HG03159 (cell line): ENCODE measurements around the gene EFHC1.

ENCODE experiments used
- ATAC-seq: cut with Tn5 transposase; IDR thresholded peaks from one replicate; pipeline ENCODE4 v1.9.1; 2021; ENCODE audit warnings: mild to moderate bottlenecking, moderate library complexity; ENCODE audit not compliant: unreplicated experiment

The EFHC1 gene

GRCh38 chr6:52537001-52537753, 117.0 kb downstream of the EFHC1 start:
- ATAC-seq: peak; percentile 48

GRCh38 chr6:52538252-52538900, 118.2 kb downstream of the EFHC1 start:
- ATAC-seq: no peak

DNA sequence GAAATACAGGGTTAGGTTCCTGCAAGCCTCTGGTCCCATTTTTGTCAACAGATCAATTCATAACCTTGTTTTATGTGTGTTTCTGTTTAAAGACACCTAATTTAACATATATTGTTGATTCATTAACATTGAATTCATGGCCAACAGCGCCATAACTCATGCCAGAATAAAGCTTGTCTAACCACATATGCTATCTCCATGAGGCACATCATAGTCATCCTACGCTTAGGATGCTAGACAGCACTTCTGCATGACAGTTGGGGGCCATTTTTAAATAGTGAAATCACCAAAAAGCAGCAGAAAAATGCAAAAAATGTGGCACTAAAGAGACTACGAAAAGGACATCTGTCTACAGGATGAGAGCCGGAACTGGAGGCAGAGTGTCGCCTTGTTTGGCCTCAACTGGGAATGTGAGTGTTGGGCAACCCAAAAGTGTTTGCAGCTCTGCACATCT, 118.8 kb downstream of the EFHC1 start:
- no peak for ATAC-seq

GRCh38 chr6:52539607-52540006, 119.5 kb downstream of the EFHC1 start:
- ATAC-seq: no peak

DNA sequence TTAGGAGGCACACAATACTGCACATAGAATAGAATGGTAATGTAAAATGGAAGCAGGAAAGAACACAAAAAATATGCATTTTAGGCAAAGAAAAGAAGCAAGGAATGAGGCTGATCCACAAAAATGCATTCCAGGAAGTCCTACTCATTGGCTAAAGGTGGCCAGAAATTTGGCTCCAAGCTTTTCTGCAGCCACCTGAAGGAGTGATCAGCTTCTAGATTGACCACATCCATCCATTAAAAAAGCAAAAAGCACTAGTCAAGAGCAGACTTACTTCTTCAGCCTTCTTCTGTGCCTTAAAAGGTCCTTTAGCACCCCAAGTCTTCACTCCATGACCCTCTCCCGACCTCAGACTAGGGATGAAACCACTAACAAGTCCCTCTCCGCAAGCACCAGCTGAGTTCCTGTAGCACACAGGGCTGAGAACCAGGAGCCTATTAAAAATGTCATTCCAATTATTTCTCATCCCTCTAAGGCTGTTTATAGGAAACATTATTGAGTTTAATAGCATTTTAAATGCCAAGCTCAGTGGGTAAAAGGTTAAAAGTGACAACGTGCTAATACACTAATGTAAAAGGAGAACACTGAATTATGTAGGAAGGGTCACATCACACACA, 120.3 kb downstream of the EFHC1 start:
- no peak for ATAC-seq

- ATAC-seq: no peak
These were observed 121.0 kb downstream of the EFHC1 start for GRCh38 chr6:52541135-52541534.

DNA sequence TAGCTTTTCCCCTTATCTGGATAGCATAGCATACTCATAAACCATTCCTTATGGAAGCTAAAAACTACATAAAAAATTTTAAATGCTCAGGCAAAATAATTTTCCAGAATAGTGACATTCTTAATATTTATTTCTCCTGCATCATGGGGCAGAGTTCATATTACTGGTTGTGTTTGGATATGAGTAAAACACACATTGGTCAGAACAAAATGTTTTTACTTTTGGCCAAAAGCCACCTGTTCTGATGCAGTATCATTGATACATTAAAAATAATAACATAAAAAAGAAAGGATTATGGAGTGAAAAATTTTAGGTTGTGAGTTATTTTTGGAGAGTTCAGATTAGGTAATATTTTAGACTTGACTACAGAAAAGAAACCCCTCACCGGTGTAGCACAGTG, 123.1 kb downstream of the EFHC1 start:
- ATAC-seq: no peak

GRCh38 chr6:52543729-52544601, 123.8 kb downstream of the EFHC1 start:
- no peak for ATAC-seq

DNA sequence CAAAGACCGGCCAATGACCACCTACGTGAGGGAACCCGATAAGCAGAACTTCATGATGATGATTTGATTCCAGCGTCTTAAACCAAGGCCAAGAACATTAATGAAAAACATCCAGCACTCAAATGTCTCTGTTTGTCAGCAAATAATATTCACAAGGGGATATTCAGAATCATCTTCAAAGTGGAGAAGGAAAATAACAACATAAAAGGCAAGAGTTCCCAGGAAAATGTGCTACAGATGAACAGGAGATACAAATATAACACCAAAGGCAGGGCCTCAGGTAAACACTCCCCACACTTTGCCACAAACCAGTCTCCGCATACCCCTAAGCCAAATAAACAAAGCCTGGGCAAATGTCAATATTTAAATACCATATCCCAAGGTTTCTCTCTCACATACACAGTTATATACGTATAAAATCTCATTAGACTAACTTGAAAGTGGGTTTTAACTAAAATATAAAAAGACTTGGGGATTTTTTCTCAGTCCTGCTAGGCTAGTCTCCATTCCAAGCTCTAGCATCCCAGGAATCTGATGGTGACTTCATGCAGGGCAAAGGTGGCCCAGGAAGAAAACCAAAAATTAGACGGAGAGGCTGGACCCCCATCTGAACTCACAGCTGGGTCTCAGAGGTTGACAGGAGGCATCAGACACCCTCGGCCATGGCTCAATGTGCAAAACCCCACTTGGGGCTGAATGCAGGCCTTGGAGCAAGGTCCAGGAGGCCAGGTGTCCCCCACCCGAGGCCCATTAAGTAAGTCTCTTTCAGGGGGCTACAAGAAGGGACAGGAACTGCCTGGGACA, 124.7 kb downstream of the EFHC1 start:
- ATAC-seq: no peak

- ATAC-seq: no peak
These were observed 125.4 kb downstream of the EFHC1 start for GRCh38 chr6:52545406-52546119.

- ATAC-seq: no peak
These were observed 126.0 kb downstream of the EFHC1 start for GRCh38 chr6:52546192-52546591.

DNA sequence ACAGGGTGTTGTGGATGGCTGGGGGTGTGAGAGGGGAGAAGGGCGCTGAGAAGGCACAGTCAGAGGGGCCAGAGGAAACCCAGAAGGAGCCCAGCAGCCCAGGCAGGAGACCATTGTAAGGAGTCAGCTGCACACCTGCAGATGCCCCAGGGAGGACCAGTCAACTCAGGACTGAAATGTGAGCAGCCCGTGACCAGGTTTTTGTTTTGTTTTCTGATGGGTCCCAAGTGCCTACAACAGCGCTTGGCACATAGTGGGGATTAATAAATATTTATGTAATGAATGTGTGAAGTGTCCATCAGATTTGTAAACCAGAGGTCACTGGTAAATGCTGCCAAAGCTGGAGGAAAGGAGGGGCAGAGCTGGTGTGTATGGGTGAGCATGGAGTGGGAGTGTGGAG, 126.5 kb downstream of the EFHC1 start:
- peak; percentile 81 for ATAC-seq

DNA sequence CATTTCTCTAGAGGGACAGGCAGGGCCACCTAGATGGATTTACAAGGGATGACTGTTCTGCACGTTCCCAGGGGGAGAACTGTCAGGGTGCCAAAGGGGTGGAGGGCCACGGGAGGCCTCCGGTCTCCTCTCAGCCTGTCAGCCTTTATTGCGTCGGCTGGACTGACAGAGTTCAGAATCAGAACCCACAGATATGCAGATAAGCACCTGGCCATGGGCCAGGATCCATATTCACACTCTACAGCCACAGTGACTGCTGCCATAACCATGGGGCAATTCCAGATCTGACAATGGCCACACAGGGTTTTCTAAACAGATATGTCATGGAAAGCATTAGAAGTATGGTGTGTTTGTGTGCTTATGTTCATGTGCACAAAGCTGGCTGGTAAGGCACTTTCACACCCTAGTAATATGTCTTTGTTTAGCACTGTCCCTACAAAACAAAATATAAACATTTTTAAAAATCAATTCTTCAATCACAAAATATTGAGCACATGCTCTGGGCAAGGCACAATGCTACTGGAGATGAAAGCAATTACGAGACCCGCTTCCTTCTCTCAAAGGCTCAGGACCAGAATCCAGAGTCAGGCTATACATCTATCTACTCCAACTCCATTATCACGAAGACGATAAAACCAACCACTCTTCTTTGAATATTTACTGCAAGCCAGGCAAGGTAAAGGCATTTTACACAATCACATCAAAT, 127.7 kb downstream of the EFHC1 start:
- no peak for ATAC-seq

DNA sequence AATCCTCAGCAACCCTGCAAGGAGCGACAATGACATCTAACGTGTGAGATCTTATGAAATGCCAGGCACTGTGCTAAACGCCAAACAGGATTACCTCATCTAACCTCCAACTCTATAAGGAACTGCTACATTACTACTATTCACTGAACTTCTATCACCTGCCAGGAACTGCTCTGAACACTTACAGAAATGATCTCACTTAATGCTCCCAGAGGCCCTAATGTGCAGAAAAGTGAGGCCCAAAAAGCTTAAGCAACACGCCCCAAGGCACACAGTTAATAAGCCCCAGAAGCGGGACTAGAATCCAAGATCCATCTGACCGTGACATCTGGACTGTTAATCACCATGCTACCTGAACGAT, 128.2 kb downstream of the EFHC1 start:
- ATAC-seq: no peak

DNA sequence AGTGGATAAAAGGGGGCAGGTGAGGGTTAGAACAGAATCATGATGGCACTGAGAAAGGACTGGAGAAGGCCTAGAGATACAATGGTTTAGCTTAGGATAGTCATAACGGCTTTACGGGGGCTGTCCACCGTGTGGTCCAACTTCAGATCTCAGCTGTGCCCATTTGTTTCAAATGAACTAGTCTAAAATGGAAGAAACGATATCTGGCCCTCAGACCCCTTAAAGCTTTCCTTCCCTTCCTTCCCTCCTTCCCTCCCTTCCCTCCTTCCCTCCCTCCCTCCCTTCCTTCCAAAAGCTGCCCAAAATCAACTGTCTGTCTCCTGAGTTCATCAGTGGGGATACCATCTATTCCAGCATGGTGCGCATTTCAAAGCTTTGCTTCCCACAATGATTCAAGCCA, 128.9 kb downstream of the EFHC1 start:
- ATAC-seq: no peak

DNA sequence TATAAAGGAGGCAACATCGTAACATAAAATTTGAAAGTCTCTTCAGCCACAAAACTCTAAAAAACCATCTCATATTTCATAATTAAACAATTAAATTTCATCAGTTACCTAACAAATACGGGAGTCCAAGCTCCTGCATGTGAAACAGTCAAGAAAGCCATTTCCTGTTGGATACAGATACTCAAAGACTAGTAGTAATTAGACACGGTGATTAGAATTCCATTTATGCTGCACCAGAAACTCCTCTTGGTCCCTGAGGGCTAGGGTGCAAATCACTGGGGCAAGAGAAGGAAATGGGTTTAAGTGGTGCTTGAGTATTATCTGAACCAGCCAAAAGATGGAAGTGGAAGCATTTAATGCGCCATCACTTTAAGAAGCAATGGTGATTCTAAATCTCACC, 129.3 kb downstream of the EFHC1 start:
- ATAC-seq: no peak

DNA sequence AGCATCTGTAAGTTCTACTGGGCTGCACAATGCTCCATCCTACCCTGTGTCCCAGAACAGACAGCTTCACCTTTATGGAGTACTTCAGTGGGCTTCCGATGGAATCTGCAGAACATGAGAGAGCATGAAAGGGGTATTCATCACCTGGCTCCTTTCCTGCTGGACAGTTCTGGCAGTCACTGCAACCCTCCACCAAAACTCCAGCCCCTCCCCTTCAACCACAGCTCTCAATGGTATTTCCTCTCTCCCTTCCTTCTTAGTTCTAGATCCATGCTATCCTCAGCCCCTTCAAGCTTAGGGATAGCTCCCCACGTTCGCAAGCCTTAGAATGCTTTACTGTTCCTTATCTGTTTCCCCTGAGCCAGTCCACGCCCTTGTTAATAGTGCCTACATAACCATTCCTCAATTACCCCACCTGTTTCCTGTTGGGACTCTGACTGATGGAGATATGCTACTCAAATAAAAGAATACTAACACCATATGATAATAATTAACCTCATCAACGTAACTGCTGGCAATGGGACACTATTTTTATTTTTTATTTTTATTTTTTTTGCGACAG, 130.0 kb downstream of the EFHC1 start:
- ATAC-seq: no peak

GRCh38 chr6:52550870-52551269, 130.7 kb downstream of the EFHC1 start:
- no peak for ATAC-seq
